Measurements from ENCODE around the gene ABAT. TPM values are rescaled to one million over a fixed set of nuclear protein-coding genes. Genes with fewer than 3 reads are reported as not detected.
A peak's percentile ranks its signal among the peaks of the same experiment; 100 is the strongest.

ABAT gene
- total RNA-seq, 4 donors from 2014 or later, result 0.55 to 1.9 (median 0.92) TPM

- Histone ChIP-seq H3K36me3 (no peaks in the 10 kb centered on the region), H3K27ac (no peak overlapping the region), H3K27me3 (no peaks in the 10 kb centered on the region), H3K4me3 (no peak overlapping the region), H3K9me3 (no peaks in the 10 kb centered on the region), H3K4me1 (no peaks in the 10 kb centered on the region)
- TF ChIP-seq POLR2A (IDR thresholded peaks at IDR 0.05) (no peak), CTCF (IDR thresholded peaks at IDR 0.05 in 4 of 5, conservative IDR thresholded peaks at IDR 0.05 in 1 of 5) (no peak)
- no peak for DNase-seq
- no peak for ATAC-seq
- in situ Hi-C loops (cut with MboI; ENCODE audit: low sequenced_read_pairs in 4 of 4) (loop anchor here in 3 of 4 donors (10.0 to 25.0 kb wide), 4 partner anchors 143 to 343 kb away; partner anchors contain the start of gene LITAFD (in 1 of the 3)), intact Hi-C loops (cut with DNase I; ENCODE audit: low total_unique reads) (no loop called here)
Measured at GRCh38 chr16:8669481-8669880, 4.9 kb upstream of the ABAT start.

DNA sequence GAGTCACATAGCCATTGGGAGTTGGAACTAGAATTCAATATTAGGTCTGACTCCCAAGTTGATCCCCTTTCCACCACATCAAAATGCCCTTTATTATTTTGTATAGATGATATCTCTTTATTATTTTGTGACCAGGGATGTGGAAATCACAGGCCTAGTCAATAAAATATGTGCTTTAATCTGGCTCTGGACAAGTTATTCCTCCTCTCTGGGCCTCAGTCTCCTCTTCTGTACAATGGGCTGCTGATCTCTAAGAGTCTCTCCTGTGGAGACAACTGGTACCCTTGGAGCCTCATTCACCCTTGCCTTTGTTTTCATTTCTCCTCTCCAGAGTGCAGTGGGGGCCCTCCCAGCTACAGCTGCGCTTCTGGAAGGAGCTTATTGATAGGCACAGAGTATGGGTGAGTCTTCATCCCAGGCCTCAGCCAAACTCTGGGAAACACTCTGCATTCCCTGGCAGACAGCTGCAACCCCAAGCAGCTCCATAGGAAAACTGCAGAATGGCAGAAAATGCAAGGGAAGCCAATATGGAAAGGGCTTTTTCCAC lies 4.3 kb upstream of the ABAT start:
- no peaks in the 10 kb centered on the region for H3K36me3 ChIP-seq
- TF ChIP-seq POLR2A (IDR thresholded peaks at IDR 0.05) (no peak), CTCF (IDR thresholded peaks at IDR 0.05 in 4 of 5, conservative IDR thresholded peaks at IDR 0.05 in 1 of 5) (no peak)
- H3K27ac ChIP-seq, result no peak overlapping the region
- ATAC-seq (no peak), DNase-seq (no peak)
- intact Hi-C loops (cut with DNase I; ENCODE audit: low total_unique reads) (no loop called here), in situ Hi-C loops (cut with MboI; ENCODE audit: low sequenced_read_pairs in 4 of 4) (loop anchor here (10.0 to 25.0 kb wide), 4 partner anchors 125 to 342 kb away; partner anchors contain the start of genes LITAFD (in 1 of the 4), PMM2 (in 1 of the 4) and TMEM186 (in 1 of the 4))
- H3K4me3 ChIP-seq, result no peak overlapping the region
- H3K27me3 ChIP-seq, result no peaks in the 10 kb centered on the region
- H3K9me3 ChIP-seq, result no peaks in the 10 kb centered on the region
- H3K4me1 ChIP-seq, result peaks cover 5 to 6% of the 10 kb centered on the region in 2 donors

DNA sequence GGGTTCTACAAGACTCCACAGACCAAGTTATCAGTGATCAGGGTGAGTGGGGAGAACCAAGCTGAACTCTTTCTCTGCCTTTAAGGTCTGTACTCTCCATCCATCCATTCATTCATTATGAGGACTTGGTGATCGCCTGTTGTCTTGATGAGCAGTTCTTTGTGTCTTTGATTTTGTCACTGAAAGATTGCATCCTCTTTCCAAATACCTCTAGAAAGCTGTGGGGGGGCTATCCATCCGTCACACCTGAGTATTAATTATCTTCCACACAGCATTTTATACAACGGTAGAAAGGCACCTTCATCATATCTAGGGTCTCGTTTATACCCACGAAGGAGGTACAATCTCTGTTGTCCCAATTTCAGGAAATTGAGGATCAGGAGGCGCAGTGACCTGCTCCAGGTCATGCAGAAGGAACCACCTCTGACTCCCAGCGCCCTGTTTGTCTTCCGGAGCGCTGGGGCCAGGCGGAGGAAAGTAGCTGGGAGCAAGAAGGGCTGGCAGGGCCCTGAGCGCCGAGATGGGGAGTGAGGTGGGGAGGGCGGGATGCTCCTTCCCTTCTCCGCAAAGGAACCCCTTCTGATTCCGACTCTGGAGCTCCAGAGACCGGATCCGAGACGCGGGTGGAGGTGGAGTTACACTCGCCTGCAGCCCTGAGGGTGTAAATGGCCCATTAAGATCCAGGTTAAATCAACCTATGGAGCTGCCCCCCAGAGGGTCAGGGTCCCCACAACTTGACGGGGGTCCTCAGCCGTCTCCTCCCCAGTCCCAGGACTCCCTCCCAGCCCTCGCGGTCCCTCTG lies 605 bp upstream of the ABAT start:
- intact Hi-C loops (cut with DNase I; ENCODE audit: low total_unique reads) (loop anchor here (2.0 kb wide), 1 partner anchor 53 kb away; the partner anchor contains the start of gene METTL22), in situ Hi-C loops (cut with MboI; ENCODE audit: low sequenced_read_pairs in 4 of 4) (loop anchor here (10.0 to 25.0 kb wide), 4 partner anchors 121 to 338 kb away; partner anchors contain the start of genes LITAFD (in 1 of the 4), PMM2 (in 1 of the 4) and TMEM186 (in 1 of the 4))
- H3K9me3 ChIP-seq, result no peaks in the 10 kb centered on the region
- no peaks in the 10 kb centered on the region for H3K36me3 ChIP-seq
- peak overlapping the region; percentile 51 to 74 (median 69) for H3K4me3 ChIP-seq
- ATAC-seq, result peak; percentile 76 to 78
- TF ChIP-seq POLR2A (IDR thresholded peaks at IDR 0.05) (no peak), CTCF (IDR thresholded peaks at IDR 0.05 in 4 of 5, conservative IDR thresholded peaks at IDR 0.05 in 1 of 5) (no peak)
- H3K27me3 ChIP-seq, result no peaks in the 10 kb centered on the region
- H3K4me1 ChIP-seq, result peaks cover 6 to 9% of the 10 kb centered on the region in 2 donors
- H3K27ac ChIP-seq, result peak overlapping the region in 3 of 4 donors; percentile 20 to 51 (median 24)
- DNase-seq, result no peak

GRCh38 chr16:8675183-8676159 lies 1.1 kb downstream of the ABAT start:
- peak overlapping the region in 3 of 4 donors; percentile 65 to 74 (median 73) for H3K4me3 ChIP-seq
- ATAC-seq, result no peak
- TF ChIP-seq POLR2A (IDR thresholded peaks at IDR 0.05) (no peak), CTCF (IDR thresholded peaks at IDR 0.05 in 4 of 5, conservative IDR thresholded peaks at IDR 0.05 in 1 of 5) (no peak)
- no peak for DNase-seq
- no peak overlapping the region for H3K27ac ChIP-seq
- no peaks in the 10 kb centered on the region for H3K36me3 ChIP-seq
- no peaks in the 10 kb centered on the region for H3K27me3 ChIP-seq
- H3K4me1 ChIP-seq, result peaks cover 6 to 9% of the 10 kb centered on the region in 2 donors
- no peaks in the 10 kb centered on the region for H3K9me3 ChIP-seq
- intact Hi-C loops (cut with DNase I; ENCODE audit: low total_unique reads) (loop anchor here (2.0 kb wide), 1 partner anchor 55 kb away; the partner anchor contains the start of gene METTL22), in situ Hi-C loops (cut with MboI; ENCODE audit: low sequenced_read_pairs in 4 of 4) (loop anchor here in 1 of 4 donors (10.0 kb wide), 1 partner anchor 119 kb away; the partner anchor contains the start of genes PMM2 and TMEM186)

Data from gastrocnemius medialis (tissue), 4 donors.